Liver (tissue), 9 donors: ENCODE measurements around the gene HHIPL1. TPM values are rescaled to one million over a fixed set of nuclear protein-coding genes. Genes with fewer than 3 reads are reported as not detected.
"Not testable (repeated sequence)": the region's sequence is repeated elsewhere in the genome, so short reads cannot be mapped to it uniquely, and the experiment has no call there.

Source experiments
- DNase-seq: peaks from one replicate; pipeline ENCODE4 v3.0.0-alpha.2; 2017; ENCODE audit warnings: low spot score
- H3K27ac ChIP-seq, 2 donors: one replicate each; pipeline ENCODE4 v1.7.0; 2013; ENCODE audit warnings: inconsistent platforms in 2 of 2, low read length in 2 of 2, control low read depth in 1 of 2, low read depth in 1 of 2, mild to moderate bottlenecking in 1 of 2
- H3K27me3 ChIP-seq, 4 donors: one replicate each; pipeline versions ENCODE4 v1.6.1 to v1.7.0; 2013; ENCODE audit warnings: low read length in 3 of 4, inconsistent platforms in 1 of 4, mild to moderate bottlenecking in 1 of 4, moderate library complexity in 1 of 4; ENCODE audit not compliant: control insufficient read depth in 4 of 4, insufficient read depth in 4 of 4
- H3K36me3 ChIP-seq, 4 donors: one replicate each; pipeline versions ENCODE4 v1.6.1 to v1.7.0; 2013; ENCODE audit warnings: low read length in 3 of 4, mild to moderate bottlenecking in 3 of 4, low read depth in 1 of 4, moderate library complexity in 1 of 4; ENCODE audit not compliant: control insufficient read depth in 4 of 4, insufficient read depth in 3 of 4
- H3K4me1 ChIP-seq, 4 donors: one replicate each; pipeline versions ENCODE4 v1.6.1 to v1.7.0; 2013; ENCODE audit warnings: low read length in 3 of 4, mild to moderate bottlenecking in 3 of 4, moderate library complexity in 1 of 4; ENCODE audit not compliant: control insufficient read depth in 4 of 4, insufficient read depth in 4 of 4
- H3K4me3 ChIP-seq, 3 donors: one replicate each; pipeline versions ENCODE4 v1.6.1 to v1.7.0; 2013; ENCODE audit warnings: low read length in 3 of 3, control low read depth in 1 of 3, low read depth in 1 of 3, mild to moderate bottlenecking in 1 of 3
- H3K9ac ChIP-seq, 2 donors: one replicate each; pipeline ENCODE4 v1.7.0; 2013; ENCODE audit warnings: low read length in 2 of 2, mild to moderate bottlenecking in 2 of 2, moderate library complexity in 2 of 2, control low read depth in 1 of 2, low read depth in 1 of 2
- H3K9me3 ChIP-seq, 4 donors: one replicate each; pipeline versions ENCODE4 v1.6.1 to v1.7.0; 2013; ENCODE audit warnings: low read length in 3 of 4; ENCODE audit not compliant: control insufficient read depth in 4 of 4
- ATF3 ChIP-seq: IDR thresholded peaks from 2 replicates; pipeline ENCODE4 v1.6.1; 2016; ENCODE audit warnings: antibody characterized with exemption
- EGR1 ChIP-seq, 2 donors: IDR thresholded peaks; 2 replicates each; pipeline ENCODE4 v1.6.1; 2016 to 2018; ENCODE audit warnings: antibody characterized with exemption in 2 of 2, low read depth in 2 of 2
- FOXA1 ChIP-seq: IDR thresholded peaks from 2 replicates; pipeline ENCODE4 v1.6.1; 2016; ENCODE audit warnings: antibody characterized with exemption
- FOXA2 ChIP-seq: IDR thresholded peaks from 2 replicates; pipeline ENCODE4 v1.6.1; 2016; ENCODE audit warnings: antibody characterized with exemption
- GABPA ChIP-seq, 2 donors: IDR thresholded peaks in 1 of 2; conservative IDR thresholded peaks in 1 of 2; 2 replicates each; pipeline ENCODE4 v1.6.1; 2016; ENCODE audit warnings: antibody characterized with exemption in 2 of 2, mild to moderate bottlenecking in 1 of 2, moderate library complexity in 1 of 2
- HNF4A ChIP-seq, 2 donors: conservative IDR thresholded peaks; 2 replicates each; pipeline ENCODE4 v1.6.1; 2016; ENCODE audit warnings: antibody characterized with exemption in 2 of 2, mild to moderate bottlenecking in 2 of 2
- HNF4G ChIP-seq: IDR thresholded peaks from 2 replicates; pipeline ENCODE4 v1.6.1; 2016; ENCODE audit warnings: antibody characterized with exemption
- JUND ChIP-seq, 2 donors: IDR thresholded peaks; 2 replicates each; pipeline ENCODE4 v1.6.1; 2016; ENCODE audit warnings: antibody characterized with exemption in 2 of 2
- MAX ChIP-seq: IDR thresholded peaks from 2 replicates; pipeline ENCODE4 v1.6.1; 2016; ENCODE audit warnings: antibody characterized with exemption
- RAD21 ChIP-seq, 2 donors: IDR thresholded peaks; 2 replicates each; pipeline ENCODE4 v1.6.1; 2016; ENCODE audit warnings: antibody characterized with exemption in 2 of 2, mild to moderate bottlenecking in 2 of 2
- REST ChIP-seq: IDR thresholded peaks from 2 replicates; pipeline ENCODE4 v1.6.1; 2016; ENCODE audit warnings: antibody characterized with exemption, mild to moderate bottlenecking
- RXRA ChIP-seq, 2 donors: IDR thresholded peaks; 2 replicates each; pipeline ENCODE4 v1.6.1; 2017 to 2018; ENCODE audit warnings: antibody characterized with exemption in 2 of 2, mild to moderate bottlenecking in 1 of 2
- ZBTB33 ChIP-seq: IDR thresholded peaks from 2 replicates; pipeline ENCODE4 v1.6.1; 2016; ENCODE audit warnings: antibody characterized with exemption
- WGBS: extraction: QIAGEN DNeasy Blood & Tissue Kit; methylation state at CpG from one replicate; pipeline ENCODE4 v1.1.7; 2013; 5-methylcytosine and 5-hydroxymethylcytosine counted together
- polyA plus RNA-seq, 2 donors: library from polyadenylated mRNA; stranded (reverse) in 1 of 2; unstranded in 1 of 2; fragments of 200-250 nt in 1 of 2; fragments of >200 nt in 1 of 2; fragmentation: Nextera tagmentation in 1 of 2; extraction: Ambion mirVana in 1 of 2; gene quantifications; one replicate each; pipeline versions ENCODE4 v1.2.1 to v1.2.3, GENCODE V29; 2013 to 2015
- total RNA-seq, 2 donors: library from RNA; depleted of rRNA; stranded (reverse); fragments of >200 nt; gene quantifications; one replicate each; pipeline ENCODE4 v1.2.3, GENCODE V29; 2014
- donor health status: healthy.
- donor health status: healthy.
- donor health status: healthy.
- donor health status: healthy.
- donor health status: healthy.

HHIPL1 gene
- total and polyA plus RNA-seq, 4 donors, result 0.96 to 1.7 (median 1.0) TPM

- H3K4me3 ChIP-seq, result no peak overlapping the region
- peaks cover 0 to 4% (median 3%) of the 10 kb centered on the region in 4 donors for H3K27me3 ChIP-seq
- no peak for DNase-seq
- no peak for TF ChIP-seq HNF4A (conservative IDR thresholded peaks at IDR 0.05)
- TF ChIP-seq FOXA1, result no peak
- no peak for TF ChIP-seq FOXA2
- no peak for TF ChIP-seq ZBTB33
- TF ChIP-seq JUND (IDR thresholded peaks at IDR 0.05), result no peak
- no peak for TF ChIP-seq GABPA (IDR thresholded peaks at IDR 0.05 in 1 of 2, conservative IDR thresholded peaks at IDR 0.05 in 1 of 2)
- 39% methylated on average over 37 of the region's 37 CpGs for WGBS
- H3K9me3 ChIP-seq, result no peaks in the 10 kb centered on the region
- H3K4me1 ChIP-seq, result peaks cover 0 to 2% (median 0%) of the 10 kb centered on the region in 4 donors
- no peaks in the 10 kb centered on the region for H3K36me3 ChIP-seq
- H3K27ac ChIP-seq, result no peak overlapping the region
- H3K9ac ChIP-seq, result no peak overlapping the region
Observed at GRCh38 chr14:99660006-99660566, 15.2 kb downstream of the HHIPL1 start.

- WGBS, result 77% methylated on average over 4 of the region's 4 CpGs
Observed at GRCh38 chr14:99660794-99661193, 15.9 kb downstream of the HHIPL1 start.

GRCh38 chr14:99661206-99661605 is 16.3 kb downstream of the HHIPL1 start:
- not testable (repeated sequence) for H3K36me3 ChIP-seq, H3K4me1 ChIP-seq, H3K27me3 ChIP-seq, H3K4me3 ChIP-seq, DNase-seq, H3K27ac ChIP-seq, H3K9me3 ChIP-seq, H3K9ac ChIP-seq

More at GRCh38 chr14:99660794-99661193, 15.9 kb downstream of the HHIPL1 start:
- Histone ChIP-seq H3K4me3 (no peak overlapping the region), H3K27ac (no peak overlapping the region), H3K9ac (no peak overlapping the region), H3K36me3 (no peaks in the 10 kb centered on the region), H3K4me1 (peaks cover 0 to 2% (median 0%) of the 10 kb centered on the region in 4 donors), H3K9me3 (no peaks in the 10 kb centered on the region), H3K27me3 (peaks cover 0 to 4% (median 3%) of the 10 kb centered on the region in 4 donors)
- no peak for DNase-seq
- no peak for TF ChIP-seq MAX
- no peak for TF ChIP-seq FOXA1
- TF ChIP-seq GABPA (IDR thresholded peaks at IDR 0.05 in 1 of 2, conservative IDR thresholded peaks at IDR 0.05 in 1 of 2), result no peak
- no peak for TF ChIP-seq ATF3
- no peak for TF ChIP-seq RXRA (IDR thresholded peaks at IDR 0.05)
- TF ChIP-seq REST, result no peak
- no peak for TF ChIP-seq HNF4G
- no peak for TF ChIP-seq RAD21 (IDR thresholded peaks at IDR 0.05)
- no peak for TF ChIP-seq EGR1 (IDR thresholded peaks at IDR 0.05; ENCODE audit: low read depth in 2 of 2)
